ENCODE data around the gene C16orf90.

C16orf90 gene

DNA sequence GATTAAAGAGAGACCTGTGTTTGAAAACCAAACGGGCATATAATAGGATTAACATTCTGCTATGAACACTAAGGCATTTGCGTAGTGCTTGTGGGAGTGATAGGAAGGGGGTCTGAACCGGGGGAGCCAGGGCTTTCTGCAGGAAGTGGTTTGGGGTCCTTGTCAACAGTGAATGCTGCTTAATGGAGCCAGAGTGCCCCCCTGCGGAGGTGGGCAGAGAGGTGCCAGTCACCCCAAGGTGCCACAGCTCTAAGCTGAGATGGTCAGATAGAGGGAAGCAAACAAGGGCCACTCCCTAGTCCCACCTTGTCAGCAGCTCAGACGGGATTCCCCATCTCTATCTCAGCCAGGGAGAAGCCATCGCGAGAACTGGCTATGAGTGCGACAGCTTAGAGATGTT lies 34.1 kb downstream of the C16orf90 start:
- DNase-seq (ENCODE audit: low read depth): no peak

- DNase-seq (ENCODE audit: low read depth): no peak
Observed at GRCh38 chr16:3460585-3460984, 34.7 kb downstream of the C16orf90 start.

DNA sequence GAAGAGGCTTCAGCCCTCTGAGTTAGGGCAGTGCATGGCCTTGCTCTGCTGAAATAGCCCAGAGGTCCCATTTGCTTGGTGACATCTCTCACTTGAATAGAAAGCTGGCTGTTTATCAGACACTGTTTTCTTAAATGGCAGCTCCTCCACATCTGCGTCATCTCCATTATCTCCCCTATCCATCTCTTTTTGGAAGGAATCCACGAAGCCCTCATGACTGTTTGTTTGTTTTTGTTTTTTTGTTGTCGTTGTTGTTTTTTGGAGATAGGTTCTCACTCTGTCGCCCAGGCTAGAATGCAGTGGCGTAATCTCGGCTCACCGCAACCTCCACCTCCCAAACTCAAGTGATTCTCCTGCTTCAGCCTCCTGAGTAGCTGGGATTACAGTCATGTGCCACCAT lies 35.2 kb downstream of the C16orf90 start:
- peak; percentile 37 for DNase-seq (ENCODE audit: low read depth)

DNA sequence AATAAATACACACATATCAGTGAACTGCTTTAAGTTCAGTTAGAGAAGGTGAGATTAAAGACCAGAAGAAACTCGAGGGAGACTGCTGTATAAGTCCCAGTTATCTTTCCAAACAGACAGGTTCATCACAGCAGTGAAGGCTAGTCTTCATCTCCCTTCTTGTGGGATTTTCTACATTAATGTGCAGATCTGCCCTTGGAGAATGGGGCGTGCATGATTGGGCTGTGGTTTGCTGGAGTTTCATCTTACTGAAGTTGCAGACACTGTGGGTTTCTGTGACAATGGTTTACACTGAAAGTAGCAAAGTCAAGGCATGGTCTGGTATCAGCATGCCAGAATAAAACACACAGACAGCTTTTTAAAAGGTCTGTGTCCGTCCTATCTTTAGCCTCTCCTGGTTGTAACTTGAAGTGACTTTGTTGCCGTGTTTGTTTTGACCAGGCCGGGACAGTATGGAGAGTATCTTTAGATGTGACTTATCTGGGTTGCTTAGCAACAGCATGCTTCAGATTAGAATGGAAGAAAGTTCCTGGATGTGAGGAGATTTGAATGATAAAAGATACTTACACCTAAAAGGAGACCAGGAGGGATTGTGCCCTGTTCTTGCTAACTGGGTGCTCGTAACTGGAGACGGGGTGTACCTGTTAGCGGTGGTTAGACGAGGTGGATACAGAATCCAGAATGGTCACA lies 35.7 kb downstream of the C16orf90 start:
- peak; percentile 28 for DNase-seq (ENCODE audit: low read depth)

- DNase-seq (ENCODE audit: low read depth): peak; percentile 67
Observed at GRCh38 chr16:3458852-3459361, 36.4 kb downstream of the C16orf90 start.

DNA sequence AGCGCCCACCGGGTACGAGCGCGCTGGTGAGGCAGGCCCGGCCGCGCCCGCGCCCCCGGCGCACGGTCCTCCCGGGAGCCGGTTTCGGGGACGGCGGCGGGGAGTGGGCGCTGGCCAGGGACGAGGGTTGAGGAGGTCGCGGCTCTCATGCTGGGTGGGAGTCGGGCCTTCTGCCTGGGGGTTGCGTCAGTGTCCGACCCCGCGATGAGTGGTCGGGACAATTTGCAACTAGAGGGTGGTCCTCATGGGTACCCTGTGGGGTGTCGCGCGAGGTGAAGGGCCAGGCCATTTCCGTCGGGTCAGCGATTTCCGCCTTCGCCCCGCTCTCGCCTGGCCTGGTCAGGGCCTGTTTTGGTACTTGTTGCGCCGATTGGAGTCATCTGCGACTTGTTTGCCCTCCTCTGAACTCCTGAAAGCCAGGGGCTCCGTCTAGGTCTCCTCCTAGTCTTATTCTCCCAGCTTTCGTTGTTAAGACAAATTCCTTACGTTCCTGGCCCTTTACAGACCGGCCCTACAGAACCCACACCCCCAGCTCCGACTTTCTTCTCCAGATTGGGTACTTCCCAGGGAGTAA lies 36.9 kb downstream of the C16orf90 start:
- DNase-seq (ENCODE audit: low read depth): peak; percentile 41

GRCh38 chr16:3457434-3458252 lies 37.6 kb downstream of the C16orf90 start:
- peak; percentile 80 for DNase-seq (ENCODE audit: low read depth)

GRCh38 chr16:3454631-3455147 lies 40.6 kb downstream of the C16orf90 start:
- peak; percentile 34 for DNase-seq (ENCODE audit: low read depth)

- DNase-seq (ENCODE audit: low read depth): no peak
Observed at GRCh38 chr16:3454093-3454492, 41.2 kb downstream of the C16orf90 start.

DNA sequence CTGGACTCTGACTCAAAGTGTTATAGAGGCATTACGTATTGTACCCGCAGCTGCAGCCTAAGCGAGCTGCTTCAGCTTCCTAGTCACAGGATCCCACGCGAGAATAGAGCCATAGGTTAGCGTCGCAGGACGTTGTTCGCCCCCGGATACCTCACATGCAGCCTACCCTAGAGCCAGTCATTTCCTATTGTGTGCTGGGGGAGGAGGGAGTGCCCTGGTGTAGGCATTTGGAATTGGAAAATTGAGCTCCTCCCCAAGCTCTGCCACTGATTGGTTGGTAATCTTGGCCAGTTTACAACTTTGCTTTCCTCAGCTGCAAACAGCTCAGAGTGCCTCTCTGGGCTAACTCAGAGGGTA lies 51.3 kb downstream of the C16orf90 start:
- peak; percentile 70 for DNase-seq (ENCODE audit: low read depth)
